GM23248 (cell line): ENCODE results near the gene DGKG.

Experiments used
- EZH2 ChIP-seq: fragments of 200-600 bp; sonication (generic); IDR thresholded peaks from 2 replicates; pipeline ENCODE4 v1.6.1; 2018; ENCODE audit warnings: antibody characterized with exemption, mild to moderate bottlenecking; ENCODE audit not compliant: insufficient read depth, poor library complexity, severe bottlenecking
- EZH2phosphoT487 ChIP-seq: fragments of 200-600 bp; sonication (generic); IDR thresholded peaks from 2 replicates; pipeline ENCODE4 v1.6.1; 2018; ENCODE audit warnings: antibody characterized with exemption, moderate library complexity, mild to moderate bottlenecking, low read depth; ENCODE audit not compliant: insufficient read depth

- TF ChIP-seq EZH2phosphoT487 (no peak), EZH2 (no peak)
Observed at GRCh38 chr3:186366206-186366605, 4.2 kb upstream of the DGKG start.
